H9 (cell line): ENCODE measurements around the gene MYRIP. TPM values are rescaled to one million over a fixed set of nuclear protein-coding genes. Genes with fewer than 3 reads are reported as not detected.

Experiments used
- DNase-seq: peaks from one replicate; pipeline ENCODE4 v3.0.0-alpha.2; 2017
- H2AFZ ChIP-seq: one replicate; pipeline ENCODE4 v1.6.1; 2013; ENCODE audit warnings: mild to moderate bottlenecking, low read length, control low read depth, moderate library complexity
- H2AK5ac ChIP-seq: 2 replicates; pipeline ENCODE4 v1.6.1; 2013; ENCODE audit warnings: low read length, control low read depth, mixed read lengths; ENCODE audit not compliant: insufficient read length
- H2BK120ac ChIP-seq: one replicate; pipeline ENCODE4 v1.6.1; 2013; ENCODE audit warnings: low read depth, mild to moderate bottlenecking, low read length, control low read depth, inconsistent platforms; ENCODE audit not compliant: poor library complexity, severe bottlenecking
- H2BK12ac ChIP-seq: 2 replicates; pipeline ENCODE4 v1.6.1; 2013; ENCODE audit warnings: low read length, control low read depth, mixed read lengths, low read depth; ENCODE audit not compliant: insufficient read length
- H2BK15ac ChIP-seq: 2 replicates; pipeline ENCODE4 v1.6.1; 2013; ENCODE audit warnings: low read depth, low read length, control low read depth
- H2BK20ac ChIP-seq: one replicate; pipeline ENCODE4 v1.6.1; 2013; ENCODE audit warnings: low read depth, mild to moderate bottlenecking, low read length, control low read depth, inconsistent platforms; ENCODE audit not compliant: poor library complexity, severe bottlenecking
- H2BK5ac ChIP-seq: 2 replicates; pipeline ENCODE4 v1.6.1; 2013; ENCODE audit warnings: low read length, control low read depth, mixed read lengths; ENCODE audit not compliant: insufficient read length
- H3K14ac ChIP-seq: 2 replicates; pipeline ENCODE4 v1.6.1; 2013; ENCODE audit warnings: low read length, control low read depth; ENCODE audit not compliant: insufficient read depth
- H3K18ac ChIP-seq: 2 replicates; pipeline ENCODE4 v1.6.1; 2013; ENCODE audit warnings: low read depth, mild to moderate bottlenecking, mixed read lengths, low read length, control low read depth; ENCODE audit not compliant: insufficient read length
- H3K23ac ChIP-seq: 2 replicates; pipeline ENCODE4 v1.6.1; 2013; ENCODE audit warnings: low read length, control low read depth, mixed read lengths, low read depth; ENCODE audit not compliant: insufficient read length
- H3K23me2 ChIP-seq: 2 replicates; pipeline ENCODE4 v1.6.1; 2013; ENCODE audit warnings: low read depth, mild to moderate bottlenecking, mixed read lengths, low read length, control low read depth; ENCODE audit not compliant: insufficient read length, poor library complexity, severe bottlenecking
- H3K27ac ChIP-seq: 2 replicates; pipeline ENCODE4 v1.5.1; 2013; ENCODE audit warnings: low read length, control low read depth, mixed read lengths, low read depth; ENCODE audit not compliant: insufficient read length
- H3K27me3 ChIP-seq: 2 replicates; pipeline ENCODE4 v1.6.1; 2013; ENCODE audit warnings: low read length, control low read depth, inconsistent platforms; ENCODE audit not compliant: insufficient read depth
- H3K4ac ChIP-seq: 2 replicates; pipeline ENCODE4 v1.6.1; 2013; ENCODE audit warnings: low read depth, mild to moderate bottlenecking, control low read depth, inconsistent platforms, low read length, moderate library complexity
- H3K4me1 ChIP-seq: 2 replicates; pipeline ENCODE4 v1.6.1; 2013; ENCODE audit warnings: low read length, control low read depth, inconsistent platforms; ENCODE audit not compliant: insufficient read depth
- H3K4me2 ChIP-seq: 2 replicates; pipeline ENCODE4 v1.6.1; 2013; ENCODE audit warnings: low read length, control low read depth, mixed read lengths; ENCODE audit not compliant: insufficient read length, insufficient read depth
- H3K56ac ChIP-seq: 2 replicates; pipeline ENCODE4 v1.6.1; 2013; ENCODE audit warnings: low read depth, mild to moderate bottlenecking, mixed read lengths, low read length, control low read depth; ENCODE audit not compliant: insufficient read length
- H3K79me1 ChIP-seq: 2 replicates; pipeline ENCODE4 v1.6.1; 2013; ENCODE audit warnings: low read depth, mild to moderate bottlenecking, moderate library complexity, low read length, control low read depth, inconsistent platforms; ENCODE audit not compliant: insufficient read depth, poor library complexity, severe bottlenecking
- H3K79me2 ChIP-seq: 2 replicates; pipeline ENCODE4 v1.6.1; 2013; ENCODE audit warnings: low read length, control low read depth, inconsistent platforms; ENCODE audit not compliant: insufficient read depth
- H3K9ac ChIP-seq: 2 replicates; pipeline ENCODE4 v1.6.1; 2013; ENCODE audit warnings: low read length, control low read depth, mixed read lengths; ENCODE audit not compliant: insufficient read length; ENCODE audit errors: extremely low read depth
- H3K9me3 ChIP-seq: one replicate; pipeline ENCODE4 v1.6.1; 2013; ENCODE audit warnings: low read depth, low read length, inconsistent platforms; ENCODE audit not compliant: control insufficient read depth
- H3T11ph ChIP-seq: one replicate; pipeline ENCODE4 v1.6.1; 2013; ENCODE audit warnings: mild to moderate bottlenecking, low read length, control low read depth, inconsistent platforms
- H4K20me1 ChIP-seq: one replicate; pipeline ENCODE4 v1.6.1; 2013; ENCODE audit not compliant: control insufficient read depth, insufficient read length, insufficient read depth
- H4K5ac ChIP-seq: 2 replicates; pipeline ENCODE4 v1.6.1; 2013; ENCODE audit warnings: low read depth, mild to moderate bottlenecking, mixed read lengths, low read length, control low read depth; ENCODE audit not compliant: insufficient read length
- H4K8ac ChIP-seq: replicated peaks from 2 replicates; pipeline ENCODE4 v1.6.1; 2013; ENCODE audit warnings: low read length, control low read depth, mixed read lengths, low read depth; ENCODE audit not compliant: insufficient read length
- H4K91ac ChIP-seq: 2 replicates; pipeline ENCODE4 v1.6.1; 2013; ENCODE audit warnings: low read depth, mild to moderate bottlenecking, moderate library complexity, mixed read lengths, low read length, control low read depth; ENCODE audit not compliant: insufficient read length
- H3K27ac Mint-ChIP-seq, 3 experiments: 2 replicates in 2 of 3; 3 replicates in 1 of 3; pipeline ENCODE4 v1.8.0; 2020 to 2021; ENCODE audit warnings: mixed read lengths in 3 of 3, mild to moderate bottlenecking in 1 of 3, moderate library complexity in 1 of 3
- H3K27me3 Mint-ChIP-seq: 2 replicates; pipeline ENCODE4 v1.8.0; 2021; ENCODE audit warnings: low read depth, mild to moderate bottlenecking, moderate library complexity, mixed read lengths
- H3K36me3 Mint-ChIP-seq, 3 experiments: 2 replicates in 2 of 3; 3 replicates in 1 of 3; pipeline ENCODE4 v1.8.0; 2020 to 2021; ENCODE audit warnings: low read depth in 3 of 3, mixed read lengths in 3 of 3; ENCODE audit not compliant: insufficient read depth in 1 of 3
- H3K4me1 Mint-ChIP-seq, 2 experiments: 2 replicates each; pipeline ENCODE4 v1.8.0; 2020; ENCODE audit warnings: mixed read lengths in 2 of 2
- H3K4me3 Mint-ChIP-seq, 2 experiments: 2 replicates in 1 of 2; 3 replicates in 1 of 2; pipeline ENCODE4 v1.8.0; 2020 to 2021; ENCODE audit warnings: mild to moderate bottlenecking in 2 of 2, mixed read lengths in 2 of 2, moderate library complexity in 1 of 2
- H3K9me3 Mint-ChIP-seq, 2 experiments: 2 replicates in 1 of 2; 3 replicates in 1 of 2; pipeline ENCODE4 v1.8.0; 2020; ENCODE audit warnings: mild to moderate bottlenecking in 2 of 2, mixed read lengths in 2 of 2, moderate library complexity in 1 of 2
- WGBS: extraction: QIAGEN DNeasy Blood & Tissue Kit; methylation state at CpG from one replicate; pipeline ENCODE4 v1.1.7; 2013; ENCODE audit warnings: missing lambda C conversion rate, low lambda C conversion rate, mixed read lengths; ENCODE audit not compliant: insufficient read length; ENCODE audit errors: extremely low coverage; 5-methylcytosine and 5-hydroxymethylcytosine counted together
- total RNA-seq: library from RNA; stranded (reverse); gene quantifications from 2 replicates; pipeline ENCODE4 v1.2.1, GENCODE V29; 2021
- TF ChIP-seq, protein P1 (sequence below): fragments of 200-600 bp; sonication (generic); conservative IDR thresholded peaks from 3 replicates; pipeline ENCODE4 v1.8.0; 2021; ENCODE audit warnings: antibody characterized with exemption, mild to moderate bottlenecking

Gene MYRIP
- total RNA-seq, 1 experiment from 2014 or later: 1.8 TPM

DNA sequence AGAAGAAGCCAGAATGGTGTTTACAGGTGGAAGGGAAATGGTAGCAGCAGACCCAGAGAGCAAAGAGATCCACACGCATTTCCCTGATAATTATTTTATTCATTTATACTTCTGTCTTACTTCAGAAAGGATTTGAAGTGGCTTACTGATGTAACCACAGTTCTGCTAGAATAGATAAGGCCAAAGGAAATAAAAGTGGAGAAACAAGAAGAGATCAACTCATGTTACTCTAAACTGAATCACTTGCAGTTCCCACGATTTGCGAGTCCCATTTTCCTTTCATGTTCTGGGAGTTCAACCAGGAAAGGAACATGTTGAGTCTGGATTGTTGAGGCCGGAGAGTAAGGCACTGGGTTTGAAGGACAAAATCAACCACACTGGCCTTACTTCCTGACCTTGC, 151.8 kb downstream of the MYRIP start:
- TF ChIP-seq, protein P1, sequence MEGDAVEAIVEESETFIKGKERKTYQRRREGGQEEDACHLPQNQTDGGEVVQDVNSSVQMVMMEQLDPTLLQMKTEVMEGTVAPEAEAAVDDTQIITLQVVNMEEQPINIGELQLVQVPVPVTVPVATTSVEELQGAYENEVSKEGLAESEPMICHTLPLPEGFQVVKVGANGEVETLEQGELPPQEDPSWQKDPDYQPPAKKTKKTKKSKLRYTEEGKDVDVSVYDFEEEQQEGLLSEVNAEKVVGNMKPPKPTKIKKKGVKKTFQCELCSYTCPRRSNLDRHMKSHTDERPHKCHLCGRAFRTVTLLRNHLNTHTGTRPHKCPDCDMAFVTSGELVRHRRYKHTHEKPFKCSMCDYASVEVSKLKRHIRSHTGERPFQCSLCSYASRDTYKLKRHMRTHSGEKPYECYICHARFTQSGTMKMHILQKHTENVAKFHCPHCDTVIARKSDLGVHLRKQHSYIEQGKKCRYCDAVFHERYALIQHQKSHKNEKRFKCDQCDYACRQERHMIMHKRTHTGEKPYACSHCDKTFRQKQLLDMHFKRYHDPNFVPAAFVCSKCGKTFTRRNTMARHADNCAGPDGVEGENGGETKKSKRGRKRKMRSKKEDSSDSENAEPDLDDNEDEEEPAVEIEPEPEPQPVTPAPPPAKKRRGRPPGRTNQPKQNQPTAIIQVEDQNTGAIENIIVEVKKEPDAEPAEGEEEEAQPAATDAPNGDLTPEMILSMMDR: no peak
- Mint-ChIP-seq H3K4me1 (peaks cover 21 to 27% of the 10 kb centered on the region in 2 experiments), H3K4me3 (no peak overlapping the region), H3K27me3 (no peaks in the 10 kb centered on the region; the same call in 1 of the 2 replicates), H3K36me3 (no peaks in the 10 kb centered on the region), H3K27ac (no peak overlapping the region), H3K9me3 (peaks cover 2% of the 10 kb centered on the region in 2 experiments; a peak in 3 of 5 replicates)
- Histone ChIP-seq H3K79me2 (no peaks in the 10 kb centered on the region), H4K91ac (no peak overlapping the region), H4K20me1 (no peaks in the 10 kb centered on the region), H3K4me2 (no peak overlapping the region), H2BK12ac (no peak overlapping the region), H3K23me2 (no peaks in the 10 kb centered on the region), H3K4ac (no peak overlapping the region), H2BK120ac (no peak overlapping the region), H3K14ac (no peak overlapping the region), H2AFZ (no peak overlapping the region), H3K79me1 (no peaks in the 10 kb centered on the region), H3K18ac (no peak overlapping the region), H3K27me3 (no peaks in the 10 kb centered on the region), H3K9me3 (no peaks in the 10 kb centered on the region), H4K5ac (no peak overlapping the region), H3T11ph (no peak overlapping the region), H3K56ac (no peak overlapping the region), H3K23ac (no peak overlapping the region), H3K27ac (no peak overlapping the region), H3K9ac (no peak overlapping the region), H4K8ac (no peak overlapping the region), H2BK5ac (no peak overlapping the region), H2BK15ac (no peak overlapping the region), H2AK5ac (no peak overlapping the region), H3K4me1 (peaks cover 5% of the 10 kb centered on the region; the same call in 1 of the 2 replicates), H2BK20ac (no peak overlapping the region)
- no CpG with 5 or more reads among the region's 4 CpGs for WGBS
- DNase-seq: no peak
